GM23248 (cell line): Measurements from ENCODE around the gene MLC1. TPM values are rescaled to one million over a fixed set of nuclear protein-coding genes. Genes with fewer than 3 reads are reported as not detected.

Experiments
- DNase-seq: peaks from one replicate; pipeline ENCODE4 v3.0.0-alpha.2; 2015
- H2AFZ ChIP-seq: fragments of 200-600 bp; sonication (generic); 2 replicates; pipeline ENCODE4 v1.6.1; 2016; ENCODE audit warnings: antibody characterized with exemption
- H3F3A ChIP-seq: fragments of 200-600 bp; sonication (generic); 2 replicates; pipeline ENCODE4 v1.6.1; 2016; ENCODE audit warnings: mild to moderate bottlenecking, antibody characterized with exemption, mixed run types; ENCODE audit not compliant: insufficient read depth
- H3K27ac ChIP-seq: fragments of 200-600 bp; sonication (generic); 2 replicates; pipeline ENCODE4 v1.5.1; 2016; ENCODE audit warnings: mild to moderate bottlenecking
- H3K27me3 ChIP-seq: fragments of 200-600 bp; sonication (generic); replicated peaks from 2 replicates; pipeline ENCODE4 v1.6.1; 2016; ENCODE audit warnings: mild to moderate bottlenecking; ENCODE audit not compliant: insufficient read depth
- H3K36me3 ChIP-seq: fragments of 200-600 bp; sonication (generic); 2 replicates; pipeline ENCODE4 v1.6.1; 2016; ENCODE audit warnings: low read depth, mild to moderate bottlenecking
- H3K4me1 ChIP-seq: fragments of 200-600 bp; sonication (generic); 2 replicates; pipeline ENCODE4 v1.6.1; 2016; ENCODE audit warnings: mild to moderate bottlenecking; ENCODE audit not compliant: insufficient read depth
- H3K4me2 ChIP-seq: fragments of 200-600 bp; sonication (generic); one replicate; pipeline ENCODE4 v1.6.1; 2016; ENCODE audit warnings: mild to moderate bottlenecking; ENCODE audit not compliant: unreplicated experiment
- H3K4me3 ChIP-seq: fragments of 200-600 bp; sonication (generic); 2 replicates; pipeline ENCODE4 v1.5.1; 2016; ENCODE audit warnings: mild to moderate bottlenecking
- H3K79me2 ChIP-seq: fragments of 200-600 bp; sonication (generic); 2 replicates; pipeline ENCODE4 v1.6.1; 2016; ENCODE audit warnings: mild to moderate bottlenecking; ENCODE audit not compliant: insufficient read depth
- H3K9ac ChIP-seq: fragments of 200-600 bp; sonication (generic); 2 replicates; pipeline ENCODE4 v1.6.1; 2016; ENCODE audit warnings: mild to moderate bottlenecking
- H3K9me2 ChIP-seq: fragments of 200-600 bp; sonication (generic); 2 replicates; pipeline ENCODE4 v1.6.1; 2016; ENCODE audit warnings: mixed run types, mild to moderate bottlenecking, moderate library complexity; ENCODE audit not compliant: insufficient read depth
- H3K9me3 ChIP-seq: fragments of 200-600 bp; sonication (generic); one replicate; pipeline ENCODE4 v1.6.1; 2017; ENCODE audit warnings: low read depth
- H4K20me1 ChIP-seq: fragments of 200-600 bp; sonication (generic); 2 replicates; pipeline ENCODE4 v1.6.0; 2016; ENCODE audit not compliant: insufficient read depth
- EZH2 ChIP-seq: fragments of 200-600 bp; sonication (generic); IDR thresholded peaks from 2 replicates; pipeline ENCODE4 v1.6.1; 2018; ENCODE audit warnings: antibody characterized with exemption, mild to moderate bottlenecking; ENCODE audit not compliant: insufficient read depth, poor library complexity, severe bottlenecking
- EZH2phosphoT487 ChIP-seq: fragments of 200-600 bp; sonication (generic); IDR thresholded peaks from 2 replicates; pipeline ENCODE4 v1.6.1; 2018; ENCODE audit warnings: antibody characterized with exemption, moderate library complexity, mild to moderate bottlenecking, low read depth; ENCODE audit not compliant: insufficient read depth
- WGBS, 2 experiments: methylation state at CpG; one replicate each; pipeline ENCODE4 v1.1.6; 2015 to 2017; ENCODE audit warnings: low lambda C conversion rate in 2 of 2, low coverage in 1 of 2; ENCODE audit errors: missing lambda C conversion rate in 2 of 2; 5-methylcytosine and 5-hydroxymethylcytosine counted together
- in situ Hi-C: fragments of 300-500 bp; cut with MboI; formaldehyde crosslinking; loops from 2 replicates; pipeline ENCODE4 v1.15.0; 2020
- polyA plus RNA-seq: library from polyadenylated mRNA; unstranded; fragments of >200 nt; fragmentation: Nextera tagmentation; extraction: Ambion mirVana; gene quantifications from 2 replicates; pipeline ENCODE4 v1.2.1, GENCODE V29; 2016
- total RNA-seq: library from RNA; depleted of rRNA; stranded (reverse); fragments of >200 nt; shearing (Covaris generic); gene quantifications from 2 replicates; pipeline ENCODE4 v1.2.3, GENCODE V29; 2014

The MLC1 gene
- total and polyA plus RNA-seq, 2 experiments from 2014 or later: not detected

DNA sequence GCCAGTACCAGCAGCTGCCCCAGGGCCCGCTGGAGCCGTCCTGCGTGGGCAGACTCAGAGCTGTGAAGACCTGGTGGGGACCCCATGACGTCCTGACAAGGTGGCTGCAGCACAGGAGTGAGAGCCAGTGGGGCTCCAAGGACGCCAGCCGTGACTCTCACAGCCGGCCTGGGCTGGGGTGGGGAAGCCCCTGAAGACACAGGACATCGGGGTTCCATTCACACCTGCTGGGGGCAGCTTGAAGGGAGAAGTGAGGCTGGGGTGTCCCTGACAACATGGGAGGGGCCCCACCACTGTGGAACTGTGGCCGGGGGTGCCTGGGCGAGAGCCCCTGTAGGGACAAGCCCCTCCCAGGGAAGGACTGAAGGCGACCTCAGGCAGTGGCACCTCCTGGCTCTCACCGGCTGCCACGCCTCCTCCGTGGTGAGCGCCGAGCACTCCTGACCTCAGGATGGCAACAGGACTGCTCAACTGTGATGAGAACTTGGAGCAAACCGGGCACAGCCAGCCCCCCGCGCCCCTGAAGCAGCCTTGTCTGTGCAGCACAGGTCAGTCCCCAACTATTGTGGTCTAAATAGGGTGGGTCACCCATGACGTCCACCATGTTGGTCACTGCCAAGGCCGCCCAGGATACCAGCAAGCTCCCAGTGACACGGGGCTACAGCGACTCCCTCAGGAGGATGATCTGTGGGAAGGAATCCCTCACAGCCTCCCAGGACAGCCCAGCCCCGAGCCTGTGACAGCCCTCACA is 49.9 kb downstream of the MLC1 start:
- TF ChIP-seq EZH2 (no peak), EZH2phosphoT487 (no peak)
- no peak for DNase-seq
- no peaks in the 10 kb centered on the region for H3K9me3 ChIP-seq
- no peak overlapping the region for H3K4me2 ChIP-seq
- H3K27me3 ChIP-seq: peaks cover 7% of the 10 kb centered on the region
- in situ Hi-C loops: no loop called here
- no peak overlapping the region for H3K4me3 ChIP-seq
- H3K27ac ChIP-seq: no peak overlapping the region
- H3K4me1 ChIP-seq: no peaks in the 10 kb centered on the region
- H3K36me3 ChIP-seq: no peaks in the 10 kb centered on the region
- H3K79me2 ChIP-seq: no peaks in the 10 kb centered on the region
- no peaks in the 10 kb centered on the region for H4K20me1 ChIP-seq
- no peak overlapping the region for H3K9ac ChIP-seq
- no peaks in the 10 kb centered on the region for H3F3A ChIP-seq
- no peaks in the 10 kb centered on the region for H3K9me2 ChIP-seq
- WGBS, 2 experiments: 68 to 69% methylated on average over 23 to 24 of the region's 24 CpGs
- no peak overlapping the region for H2AFZ ChIP-seq

- Histone ChIP-seq H3K9me2 (no peaks in the 10 kb centered on the region), H3K9ac (no peak overlapping the region), H3K4me3 (no peak overlapping the region), H3K36me3 (no peaks in the 10 kb centered on the region), H3K4me2 (no peak overlapping the region), H3K27ac (no peak overlapping the region), H3K27me3 (peaks cover 7% of the 10 kb centered on the region), H3F3A (no peaks in the 10 kb centered on the region), H4K20me1 (no peaks in the 10 kb centered on the region), H3K4me1 (no peaks in the 10 kb centered on the region), H2AFZ (no peak overlapping the region), H3K79me2 (no peaks in the 10 kb centered on the region), H3K9me3 (no peaks in the 10 kb centered on the region)
- DNase-seq: no peak
- 47 to 51% methylated on average over 35 to 43 of the region's 43 CpGs for WGBS, 2 experiments
- in situ Hi-C loops: loop anchor here (5.0 kb wide), 1 partner anchor 102 kb away; no protein-coding TSS in a partner anchor
- TF ChIP-seq EZH2phosphoT487: no peak
- TF ChIP-seq EZH2: no peak
These were observed 50.8 kb downstream of the MLC1 start for GRCh38 chr22:50034126-50035081.

DNA sequence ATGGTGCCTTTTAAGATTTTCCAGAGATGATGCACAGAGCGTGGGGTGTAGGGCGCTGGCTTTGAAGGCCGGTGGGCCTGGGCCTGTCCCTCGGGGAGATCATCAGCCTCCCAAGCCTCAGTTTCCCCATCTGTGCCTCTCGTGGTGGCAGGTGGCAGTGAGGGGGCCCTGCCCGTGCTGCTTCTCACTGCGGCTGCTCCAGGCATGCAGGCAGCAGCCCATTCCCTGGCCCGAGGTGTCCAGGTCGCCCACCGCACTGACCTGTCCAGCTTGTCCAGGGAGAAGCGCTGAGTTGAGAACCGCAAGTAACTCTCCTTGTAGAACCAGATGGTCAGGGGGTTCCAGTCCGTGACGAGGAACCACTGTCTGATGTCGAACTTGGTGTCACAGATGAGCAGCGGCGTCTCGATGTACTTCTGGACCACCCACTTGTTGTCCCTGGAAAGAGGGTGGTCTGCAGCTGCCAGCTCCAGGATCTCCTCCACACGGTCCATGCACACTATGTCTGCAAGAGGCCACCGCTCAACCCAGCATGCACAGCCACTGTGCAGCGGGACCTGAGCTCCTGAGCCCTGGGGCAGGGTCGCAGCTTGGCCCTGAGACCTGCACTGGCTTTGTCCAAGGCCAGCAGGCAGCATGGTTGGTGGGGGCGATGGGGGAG is 52.2 kb downstream of the MLC1 start:
- Histone ChIP-seq H3K27ac (no peak overlapping the region), H3K4me1 (no peaks in the 10 kb centered on the region), H3K79me2 (no peaks in the 10 kb centered on the region), H3K9me3 (no peaks in the 10 kb centered on the region), H3K4me3 (no peak overlapping the region), H3K9me2 (no peaks in the 10 kb centered on the region), H2AFZ (no peak overlapping the region), H3K36me3 (no peaks in the 10 kb centered on the region), H3K4me2 (no peak overlapping the region), H3K27me3 (peaks cover 7% of the 10 kb centered on the region), H4K20me1 (no peaks in the 10 kb centered on the region), H3F3A (no peaks in the 10 kb centered on the region), H3K9ac (no peak overlapping the region)
- in situ Hi-C loops: loop anchor here (5.0 kb wide), 1 partner anchor 101 kb away; no protein-coding TSS in a partner anchor
- TF ChIP-seq EZH2phosphoT487 (no peak), EZH2 (no peak)
- DNase-seq: no peak
- 72 to 75% methylated on average over 20 to 23 of the region's 23 CpGs for WGBS, 2 experiments
